ENCODE data around the gene RASAL1.

RASAL1 gene

DNA sequence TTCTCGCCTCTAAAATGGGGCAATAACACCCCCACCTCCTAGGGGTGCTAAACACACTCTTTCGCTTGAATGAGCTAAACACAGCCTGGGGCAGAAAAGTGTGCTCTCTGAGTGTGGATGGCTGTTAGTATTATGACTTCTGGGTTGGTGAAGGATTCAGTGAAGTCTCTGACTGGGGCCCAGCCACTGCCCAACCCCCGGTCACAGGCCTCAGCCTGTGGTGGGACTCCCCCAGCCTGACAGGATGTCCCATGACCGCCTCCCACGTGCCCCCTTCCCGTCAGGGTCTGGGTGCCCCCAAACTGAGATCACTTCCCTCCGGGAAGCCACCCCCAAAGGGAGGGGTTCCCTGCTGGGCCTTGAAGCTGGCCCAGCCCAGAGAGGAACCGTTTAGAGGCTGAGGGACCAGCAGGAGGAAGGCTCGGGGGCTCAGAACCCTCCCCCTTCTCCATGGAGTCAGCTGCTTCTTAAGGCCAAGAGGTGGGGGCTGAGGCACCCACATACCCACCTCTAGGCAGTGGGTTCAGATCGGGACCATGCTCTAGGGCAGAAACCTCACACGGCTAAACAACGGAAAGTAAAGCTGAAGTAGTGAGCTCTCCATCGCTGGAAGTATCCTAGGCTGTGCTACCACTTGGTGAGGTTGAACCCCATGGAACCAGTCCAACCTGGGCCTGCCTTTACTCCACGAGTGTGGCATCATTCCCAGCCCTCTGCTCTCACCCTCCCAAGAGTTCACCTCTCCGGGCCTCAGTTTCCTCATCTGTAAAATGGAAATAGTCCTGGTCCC is 65.2 kb downstream of the RASAL1 start:
- TF ChIP-seq, protein P1, sequence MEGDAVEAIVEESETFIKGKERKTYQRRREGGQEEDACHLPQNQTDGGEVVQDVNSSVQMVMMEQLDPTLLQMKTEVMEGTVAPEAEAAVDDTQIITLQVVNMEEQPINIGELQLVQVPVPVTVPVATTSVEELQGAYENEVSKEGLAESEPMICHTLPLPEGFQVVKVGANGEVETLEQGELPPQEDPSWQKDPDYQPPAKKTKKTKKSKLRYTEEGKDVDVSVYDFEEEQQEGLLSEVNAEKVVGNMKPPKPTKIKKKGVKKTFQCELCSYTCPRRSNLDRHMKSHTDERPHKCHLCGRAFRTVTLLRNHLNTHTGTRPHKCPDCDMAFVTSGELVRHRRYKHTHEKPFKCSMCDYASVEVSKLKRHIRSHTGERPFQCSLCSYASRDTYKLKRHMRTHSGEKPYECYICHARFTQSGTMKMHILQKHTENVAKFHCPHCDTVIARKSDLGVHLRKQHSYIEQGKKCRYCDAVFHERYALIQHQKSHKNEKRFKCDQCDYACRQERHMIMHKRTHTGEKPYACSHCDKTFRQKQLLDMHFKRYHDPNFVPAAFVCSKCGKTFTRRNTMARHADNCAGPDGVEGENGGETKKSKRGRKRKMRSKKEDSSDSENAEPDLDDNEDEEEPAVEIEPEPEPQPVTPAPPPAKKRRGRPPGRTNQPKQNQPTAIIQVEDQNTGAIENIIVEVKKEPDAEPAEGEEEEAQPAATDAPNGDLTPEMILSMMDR (IDR thresholded peaks at IDR 0.05; ENCODE audit: extremely low read depth, insufficient read depth, missing control alignments), result no peak
- peak; percentile 88 for DNase-seq (ENCODE audit: low spot score)
- in situ Hi-C loops (cut with MboI; ENCODE audit: low pct_unique_long_range_greater_than_20kb, low sequenced_read_pairs, unreplicated experiment), result no loop called here

DNA sequence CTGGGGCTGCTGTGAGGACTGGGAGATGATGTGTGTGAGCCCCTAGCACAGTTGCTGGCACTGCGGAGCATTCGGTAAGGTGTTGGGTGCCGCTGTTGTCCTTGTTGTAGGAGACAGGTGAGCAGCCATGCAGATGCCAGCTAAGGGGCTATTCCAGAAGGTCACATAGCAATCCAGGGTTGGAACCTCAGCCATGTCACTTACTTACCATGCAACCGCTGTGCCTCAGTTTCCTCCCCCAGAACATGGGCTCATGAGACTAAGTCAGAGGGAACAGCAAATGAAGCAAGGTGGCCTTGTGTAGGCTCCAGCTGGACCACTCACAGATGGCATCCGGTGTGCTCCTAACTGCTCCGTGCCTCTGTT is 65.8 kb downstream of the RASAL1 start:
- no peak for DNase-seq (ENCODE audit: low spot score)
- in situ Hi-C loops (cut with MboI; ENCODE audit: low pct_unique_long_range_greater_than_20kb, low sequenced_read_pairs, unreplicated experiment), result no loop called here
- TF ChIP-seq, protein P1 (IDR thresholded peaks at IDR 0.05; ENCODE audit: extremely low read depth, insufficient read depth, missing control alignments), result no peak

DNA sequence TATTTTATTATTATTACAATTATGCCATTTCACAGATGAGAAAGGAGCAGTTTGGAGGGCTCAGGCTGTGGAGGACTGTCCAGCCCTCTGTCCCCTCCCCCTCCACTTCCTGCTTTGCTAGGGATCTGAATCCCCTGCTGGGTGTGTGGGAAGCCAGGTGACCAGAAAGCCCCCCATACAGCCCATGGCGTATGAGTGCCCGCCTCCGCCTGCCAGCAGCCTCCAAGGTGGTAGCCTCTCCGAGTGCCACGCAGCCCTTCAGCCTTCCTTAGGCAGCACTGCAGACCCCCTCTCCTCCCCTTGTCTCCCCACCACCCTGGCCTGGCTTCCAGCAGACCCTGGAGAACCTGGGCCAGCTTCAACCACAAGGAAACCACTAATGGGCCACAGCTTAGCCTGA is 66.4 kb downstream of the RASAL1 start:
- in situ Hi-C loops (cut with MboI; ENCODE audit: low pct_unique_long_range_greater_than_20kb, low sequenced_read_pairs, unreplicated experiment), result no loop called here
- no peak for DNase-seq (ENCODE audit: low spot score)
- TF ChIP-seq, protein P1 (IDR thresholded peaks at IDR 0.05; ENCODE audit: extremely low read depth, insufficient read depth, missing control alignments), result no peak

DNA sequence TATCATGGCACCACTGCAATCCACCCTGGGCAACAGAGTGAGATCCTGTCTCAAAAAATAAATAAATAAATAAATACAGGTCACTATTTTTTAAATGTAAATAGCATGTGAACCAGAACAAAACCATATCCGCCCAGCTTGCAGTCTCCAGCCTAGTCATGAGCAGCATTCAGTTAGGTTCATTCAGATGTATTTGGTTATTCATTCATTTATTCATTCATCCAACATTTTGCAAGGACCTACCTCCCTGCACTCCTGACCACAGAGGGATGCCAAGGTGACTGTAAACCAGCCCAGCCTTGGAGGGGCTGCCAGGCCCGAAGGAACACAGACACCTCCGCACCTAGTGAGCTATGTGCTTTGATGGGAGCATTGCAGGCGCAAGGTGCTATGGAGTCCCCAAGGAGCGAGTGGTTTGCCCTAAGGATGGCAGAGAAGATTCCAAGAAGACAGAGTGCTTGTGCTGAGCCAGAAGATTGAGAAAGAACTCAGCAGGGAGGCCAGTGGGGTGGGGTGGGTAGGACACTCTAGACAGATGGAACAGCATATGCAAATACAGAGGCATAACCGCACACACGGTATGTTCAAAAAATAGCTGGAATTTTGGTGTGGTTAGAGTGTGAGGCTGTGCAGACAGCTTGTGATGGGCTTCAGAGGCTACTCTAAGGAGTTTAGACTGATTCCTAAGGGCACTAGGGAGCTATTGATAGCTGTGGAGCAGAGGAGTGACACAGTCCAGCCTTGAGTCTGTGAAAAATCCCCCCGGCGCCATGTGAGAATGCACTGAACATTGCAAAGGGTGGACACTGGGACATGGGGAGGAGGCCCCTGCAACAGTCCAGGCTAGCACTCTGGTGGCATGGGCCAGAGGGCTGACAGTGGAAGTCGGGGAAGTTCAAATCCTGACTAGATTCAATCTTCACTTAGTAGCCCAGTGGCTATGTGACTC is 67.3 kb downstream of the RASAL1 start:
- TF ChIP-seq, protein P1 (IDR thresholded peaks at IDR 0.05; ENCODE audit: extremely low read depth, insufficient read depth, missing control alignments), result no peak
- DNase-seq (ENCODE audit: low spot score), result no peak
- in situ Hi-C loops (cut with MboI; ENCODE audit: low pct_unique_long_range_greater_than_20kb, low sequenced_read_pairs, unreplicated experiment), result no loop called here

DNA sequence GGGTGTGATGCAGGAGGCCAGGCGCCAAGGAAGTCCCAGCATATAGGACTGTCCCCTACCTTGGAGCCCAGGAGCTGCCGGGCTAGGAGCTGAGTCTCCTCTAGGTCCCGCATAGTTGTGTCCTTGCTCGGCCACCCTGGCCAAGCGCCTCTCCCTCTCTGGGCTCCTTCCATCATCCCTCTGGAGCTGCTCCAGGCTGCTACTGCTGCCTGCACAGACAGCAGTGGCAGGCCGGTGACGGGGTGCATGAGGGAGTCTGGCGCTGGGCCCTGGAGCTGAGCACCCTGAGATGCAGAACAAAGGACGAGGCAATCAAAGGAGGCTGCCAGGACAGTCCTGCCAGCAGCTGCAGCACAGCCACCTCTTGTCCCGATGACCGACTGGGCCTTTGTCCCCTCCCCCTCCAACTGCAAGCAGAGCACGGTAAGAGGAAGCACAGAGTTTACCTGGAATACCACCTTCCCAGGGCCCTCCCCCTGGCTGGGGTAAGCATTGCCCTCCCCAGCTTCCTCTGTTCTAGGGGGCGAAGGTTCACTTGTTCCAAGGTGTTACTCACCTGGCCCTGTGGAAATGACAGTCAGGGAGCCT is 68.7 kb downstream of the RASAL1 start:
- in situ Hi-C loops (cut with MboI; ENCODE audit: low pct_unique_long_range_greater_than_20kb, low sequenced_read_pairs, unreplicated experiment), result no loop called here
- TF ChIP-seq, protein P1 (IDR thresholded peaks at IDR 0.05; ENCODE audit: extremely low read depth, insufficient read depth, missing control alignments), result no peak
- no peak for DNase-seq (ENCODE audit: low spot score)
